Glutamatergic neuron (in vitro differentiated cells): ENCODE data around the gene HOXA10. TPM values are rescaled to one million over a fixed set of nuclear protein-coding genes. Genes with fewer than 3 reads are reported as not detected.

Source experiments
- DNase-seq: peaks from one replicate; pipeline ENCODE4 v3.0.0; 2022
- H3K27ac Mint-ChIP-seq: one replicate; pipeline ENCODE4 v1.8.0; 2020; ENCODE audit warnings: mild to moderate bottlenecking, mixed read lengths, inconsistent platforms; ENCODE audit not compliant: unreplicated experiment
- H3K27me3 Mint-ChIP-seq: one replicate; pipeline ENCODE4 v1.8.0; 2020; ENCODE audit warnings: mild to moderate bottlenecking, moderate library complexity, mixed read lengths, inconsistent platforms; ENCODE audit not compliant: unreplicated experiment
- H3K36me3 Mint-ChIP-seq: one replicate; pipeline ENCODE4 v1.8.0; 2020; ENCODE audit warnings: mild to moderate bottlenecking, mixed read lengths, inconsistent platforms; ENCODE audit not compliant: unreplicated experiment
- H3K4me1 Mint-ChIP-seq: one replicate; pipeline ENCODE4 v1.8.0; 2020; ENCODE audit warnings: mild to moderate bottlenecking, low read depth, mixed read lengths, inconsistent platforms; ENCODE audit not compliant: unreplicated experiment
- H3K4me3 Mint-ChIP-seq: one replicate; pipeline ENCODE4 v1.8.0; 2020; ENCODE audit warnings: mild to moderate bottlenecking, mixed read lengths, inconsistent platforms; ENCODE audit not compliant: unreplicated experiment
- H3K9me3 Mint-ChIP-seq: one replicate; pipeline ENCODE4 v1.8.0; 2020; ENCODE audit warnings: mild to moderate bottlenecking, moderate library complexity, mixed read lengths, inconsistent platforms; ENCODE audit not compliant: unreplicated experiment
- CTCF ChIP-seq: fragments of 200-600 bp; sonication (generic); IDR thresholded peaks from one replicate; pipeline ENCODE4 v1.5.0; 2021; ENCODE audit not compliant: partially characterized antibody, unreplicated experiment
- total RNA-seq: library from RNA; stranded (reverse); fragmentation: NEBNext Ultra II Directional; extraction: Animal tissue kit (Norgen Biotek cat#: 25700); gene quantifications from one replicate; pipeline ENCODE4 v1.2.1, GENCODE V29; 2021; ENCODE audit not compliant: unreplicated experiment

The HOXA10 gene
- total RNA-seq, 1 donor from 2014 or later, result not detected

GRCh38 chr7:27180431-27181420 is 6.6 kb upstream of the HOXA10 start:
- Mint-ChIP-seq H3K27me3 (peaks cover 51% of the 10 kb centered on the region), H3K4me1 (no peaks in the 10 kb centered on the region), H3K9me3 (peaks cover 15% of the 10 kb centered on the region), H3K27ac (no peak overlapping the region), H3K36me3 (no peaks in the 10 kb centered on the region), H3K4me3 (no peak overlapping the region)
- no peak for TF ChIP-seq CTCF
- DNase-seq, result peak; percentile 7

DNA sequence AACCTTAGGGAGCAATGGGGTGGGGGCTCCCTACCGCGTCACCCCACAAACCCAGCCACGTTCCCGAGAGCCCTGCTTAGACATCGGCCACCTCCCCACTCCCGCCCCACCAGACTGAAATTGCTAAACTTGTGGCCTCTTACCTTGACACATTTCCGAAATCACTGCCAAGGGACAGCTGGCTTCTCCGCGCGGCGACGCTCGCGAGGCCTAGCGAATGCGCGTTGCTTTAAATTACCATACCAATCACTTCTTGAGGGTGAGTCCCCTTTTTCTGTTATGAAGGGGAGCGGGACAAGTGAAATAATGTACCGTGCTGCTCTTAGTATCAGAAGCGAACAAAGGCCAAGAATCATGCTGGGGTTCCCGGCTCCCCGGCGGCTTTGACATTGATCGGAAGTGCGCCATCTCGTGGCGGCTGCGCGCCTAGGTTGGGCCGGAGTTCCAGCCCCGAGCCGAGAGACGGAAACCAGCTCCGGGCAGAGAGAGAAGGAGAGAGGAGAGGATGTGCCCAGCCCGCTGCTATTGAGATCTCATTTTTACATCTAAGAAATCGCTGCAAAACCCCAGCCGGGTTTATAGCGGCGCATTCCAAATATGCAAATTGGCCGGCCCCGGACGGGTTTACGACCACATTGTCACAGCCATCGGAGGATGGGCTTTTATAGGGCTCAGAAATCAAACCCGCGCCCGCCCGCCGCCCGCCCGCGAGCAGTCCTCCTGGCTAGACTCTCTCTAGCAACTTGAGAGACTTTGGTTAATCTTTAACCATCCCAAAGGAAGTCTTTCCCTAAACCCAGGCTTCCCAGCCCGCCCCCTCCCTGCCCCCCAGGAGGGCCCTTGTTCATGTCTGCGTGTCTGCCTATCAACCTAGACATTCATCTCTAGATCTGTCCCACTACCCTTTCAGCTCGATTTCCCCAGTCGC is 5.6 kb upstream of the HOXA10 start:
- H3K36me3 Mint-ChIP-seq, result no peaks in the 10 kb centered on the region
- peak; percentile 81 for DNase-seq
- H3K4me1 Mint-ChIP-seq, result no peaks in the 10 kb centered on the region
- H3K9me3 Mint-ChIP-seq, result peaks cover 10% of the 10 kb centered on the region
- H3K27ac Mint-ChIP-seq, result no peak overlapping the region
- peaks cover 47% of the 10 kb centered on the region for H3K27me3 Mint-ChIP-seq
- peak; percentile 89 for TF ChIP-seq CTCF
- peak overlapping the region; percentile 67 for H3K4me3 Mint-ChIP-seq

GRCh38 chr7:27179030-27179429 is 4.9 kb upstream of the HOXA10 start:
- Mint-ChIP-seq H3K9me3 (peaks cover 8% of the 10 kb centered on the region), H3K36me3 (no peaks in the 10 kb centered on the region), H3K27me3 (peaks cover 47% of the 10 kb centered on the region), H3K27ac (no peak overlapping the region), H3K4me1 (no peaks in the 10 kb centered on the region), H3K4me3 (no peak overlapping the region)
- TF ChIP-seq CTCF, result no peak
- DNase-seq, result no peak

DNA sequence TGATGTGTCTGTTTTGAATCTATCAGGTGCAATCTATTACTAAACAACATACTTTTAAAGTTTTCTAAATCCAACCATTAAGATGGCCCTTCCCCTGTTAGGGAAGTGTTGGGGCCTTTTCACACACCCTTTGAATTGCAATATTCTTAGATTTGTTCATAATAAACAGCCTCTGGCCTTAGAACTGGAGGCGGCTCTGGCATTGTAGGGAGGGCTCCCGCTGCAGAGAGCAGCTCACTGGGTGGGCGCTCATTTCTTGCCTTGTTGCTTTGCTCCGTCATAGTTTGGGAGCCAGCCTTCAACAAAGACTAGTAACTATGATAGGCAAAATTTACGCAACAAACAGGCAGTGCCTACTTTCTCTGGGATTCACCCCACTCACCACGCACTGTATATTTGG is 4.2 kb upstream of the HOXA10 start:
- Mint-ChIP-seq H3K4me1 (no peaks in the 10 kb centered on the region), H3K27ac (no peak overlapping the region), H3K4me3 (no peak overlapping the region), H3K9me3 (peaks cover 8% of the 10 kb centered on the region), H3K36me3 (no peaks in the 10 kb centered on the region), H3K27me3 (peaks cover 44% of the 10 kb centered on the region)
- no peak for TF ChIP-seq CTCF
- DNase-seq, result no peak
